H1 (cell line): ENCODE measurements around the gene PSMD6. TPM values are rescaled to one million over a fixed set of nuclear protein-coding genes. Genes with fewer than 3 reads are reported as not detected.

ENCODE experiments used
- EZH2 ChIP-seq: fragments of 200-600 bp; sonication (generic); IDR thresholded peaks from 2 replicates; pipeline ENCODE4 v1.7.1; 2012; ENCODE audit warnings: low read depth, mild to moderate bottlenecking, moderate library complexity, low read length, inconsistent platforms; ENCODE audit not compliant: severe bottlenecking
- FOSL1 ChIP-seq: IDR thresholded peaks from 2 replicates; pipeline ENCODE4 v1.6.1; 2011; ENCODE audit warnings: mild to moderate bottlenecking, low read depth, low read length, moderate library complexity; ENCODE audit not compliant: insufficient read depth
- JUN ChIP-seq: IDR thresholded peaks from 2 replicates; pipeline ENCODE4 v1.6.1; 2011; ENCODE audit warnings: low read depth, mild to moderate bottlenecking, improper control_type of control experiment, low read length
- RBBP5 ChIP-seq: IDR thresholded peaks from 2 replicates; pipeline ENCODE4 v1.7.1; 2012; ENCODE audit warnings: low read depth, mild to moderate bottlenecking, inconsistent platforms, low read length, moderate library complexity, borderline replicate concordance
- SRF ChIP-seq: IDR thresholded peaks from 2 replicates; pipeline ENCODE4 v1.6.1; 2011; ENCODE audit warnings: mild to moderate bottlenecking, low read depth, low read length, moderate library complexity
- TEAD4 ChIP-seq: IDR thresholded peaks from 2 replicates; pipeline ENCODE4 v1.6.1; 2012; ENCODE audit warnings: low read depth, low read length, inconsistent platforms, mixed read lengths
- polyA plus RNA-seq, 7 experiments: library from polyadenylated mRNA; depleted of rRNA in 3 of 7; stranded (reverse) in 5 of 7; unstranded in 2 of 7; fragments of >200 nt in 5 of 7; fragments of 200-250 nt in 2 of 7; gene quantifications; 1 replicate in 5 of 7; 2 replicates in 1 of 7; 4 replicates in 1 of 7; pipeline versions ENCODE4 v1.2.1 to v1.2.3, GENCODE V29; 2011 to 2013; ENCODE audit warnings: missing spikeins in 2 of 7, mixed read lengths in 2 of 7
- total RNA-seq: library from RNA; stranded (reverse); fragmentation: NEBNext Ultra II Directional; extraction: Animal tissue kit (Norgen Biotek cat#: 25700); gene quantifications from 2 replicates; pipeline ENCODE4 v1.2.1, GENCODE V29; 2021
- TF ChIP-seq, protein P1 (sequence below), 3 experiments: IDR thresholded peaks; 1 replicate in 2 of 3; 2 replicates in 1 of 3; pipeline versions ENCODE4 v1.5.1 to v1.6.1; 2011; ENCODE audit warnings: low read length in 3 of 3, mild to moderate bottlenecking in 3 of 3, inconsistent platforms in 2 of 3, low read depth in 1 of 3, moderate library complexity in 1 of 3; ENCODE audit not compliant: insufficient read depth in 1 of 3; ENCODE audit errors: control extremely low read depth in 1 of 3

The PSMD6 gene
- total and polyA plus RNA-seq, 2 of the 8 experiments (the other 6 are each of a cell fraction or from before 2014, with no cell fraction given) = 43.7 to 104 TPM

GRCh38 chr3:64000453-64001055 is 22.7 kb downstream of the PSMD6 start (continued):
- TF ChIP-seq, protein P1, sequence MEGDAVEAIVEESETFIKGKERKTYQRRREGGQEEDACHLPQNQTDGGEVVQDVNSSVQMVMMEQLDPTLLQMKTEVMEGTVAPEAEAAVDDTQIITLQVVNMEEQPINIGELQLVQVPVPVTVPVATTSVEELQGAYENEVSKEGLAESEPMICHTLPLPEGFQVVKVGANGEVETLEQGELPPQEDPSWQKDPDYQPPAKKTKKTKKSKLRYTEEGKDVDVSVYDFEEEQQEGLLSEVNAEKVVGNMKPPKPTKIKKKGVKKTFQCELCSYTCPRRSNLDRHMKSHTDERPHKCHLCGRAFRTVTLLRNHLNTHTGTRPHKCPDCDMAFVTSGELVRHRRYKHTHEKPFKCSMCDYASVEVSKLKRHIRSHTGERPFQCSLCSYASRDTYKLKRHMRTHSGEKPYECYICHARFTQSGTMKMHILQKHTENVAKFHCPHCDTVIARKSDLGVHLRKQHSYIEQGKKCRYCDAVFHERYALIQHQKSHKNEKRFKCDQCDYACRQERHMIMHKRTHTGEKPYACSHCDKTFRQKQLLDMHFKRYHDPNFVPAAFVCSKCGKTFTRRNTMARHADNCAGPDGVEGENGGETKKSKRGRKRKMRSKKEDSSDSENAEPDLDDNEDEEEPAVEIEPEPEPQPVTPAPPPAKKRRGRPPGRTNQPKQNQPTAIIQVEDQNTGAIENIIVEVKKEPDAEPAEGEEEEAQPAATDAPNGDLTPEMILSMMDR (IDR thresholded peaks at IDR 0.05; ENCODE audit: control extremely low read depth in 1 of 3, insufficient read depth in 1 of 3, low read depth in 1 of 3, low read length in 3 of 3) = no peak
- TF ChIP-seq FOSL1 (no peak), RBBP5 (no peak), TEAD4 (no peak), JUN (no peak), SRF (no peak), EZH2 (no peak)
- TF ChIP-seq, all 59 proteins: peak for 0
